GM19099 (cell line): Measurements from ENCODE around the gene CWH43.

ENCODE experiments used
- POLR2A ChIP-seq: IDR thresholded peaks from 3 replicates; pipeline ENCODE4 v1.6.1; 2011; ENCODE audit warnings: low read depth; ENCODE audit not compliant: insufficient read length; ENCODE audit errors: extremely low read depth

The CWH43 gene

GRCh38 chr4:48963042-48963679, 22.9 kb upstream of the CWH43 start:
- no peak for TF ChIP-seq POLR2A

GRCh38 chr4:48967101-48967500, 19.0 kb upstream of the CWH43 start:
- TF ChIP-seq POLR2A = no peak

GRCh38 chr4:48967631-48968030, 18.4 kb upstream of the CWH43 start:
- no peak for TF ChIP-seq POLR2A

GRCh38 chr4:48968814-48969213, 17.3 kb upstream of the CWH43 start:
- no peak for TF ChIP-seq POLR2A

GRCh38 chr4:48970471-48970921, 15.6 kb upstream of the CWH43 start:
- TF ChIP-seq POLR2A = no peak

- no peak for TF ChIP-seq POLR2A
These were observed 11.0 kb upstream of the CWH43 start for GRCh38 chr4:48974979-48975640.

GRCh38 chr4:48976041-48976440, 10.0 kb upstream of the CWH43 start:
- TF ChIP-seq POLR2A = no peak

- no peak for TF ChIP-seq POLR2A
These were observed 6.0 kb upstream of the CWH43 start for GRCh38 chr4:48979914-48980579.

GRCh38 chr4:48985602-48985975, 486 bp upstream of the CWH43 start:
- no peak for TF ChIP-seq POLR2A

GRCh38 chr4:48986654-48987164, 634 bp downstream of the CWH43 start:
- TF ChIP-seq POLR2A = no peak

- no peak for TF ChIP-seq POLR2A
These were observed 3.6 kb downstream of the CWH43 start for GRCh38 chr4:48989461-48990203.

GRCh38 chr4:48991357-48991756, 5.3 kb downstream of the CWH43 start:
- TF ChIP-seq POLR2A = no peak

- TF ChIP-seq POLR2A = no peak
These were observed 11.9 kb downstream of the CWH43 start for GRCh38 chr4:48997962-48998361.

- no peak for TF ChIP-seq POLR2A
These were observed 12.4 kb downstream of the CWH43 start for GRCh38 chr4:48998440-48998839.

- no peak for TF ChIP-seq POLR2A
These were observed 14.7 kb downstream of the CWH43 start for GRCh38 chr4:49000806-49001205.
